GM20431 (cell line): ENCODE results near the gene SLC9A5.

Experiments used
- in situ Hi-C: fragments of 300-500 bp; cut with MseI, MboI; formaldehyde crosslinking; loops from one replicate; pipeline ENCODE4 v1.15.0; 2020; ENCODE audit warnings: low sequenced_read_pairs; ENCODE audit not compliant: unreplicated experiment

Gene SLC9A5

GRCh38 chr16:67248401-67249177 lies at the start of gene SLC9A5:
TSS of gene SLC9A5 (plus strand) at chr16:67248979. CDS start at chr16:67249015, 36 bp downstream.
- in situ Hi-C loops: no loop called here

GRCh38 chr16:67199011-67199807 lies 49.6 kb upstream of the SLC9A5 start, which contains the start of gene ELMO3:
TSS of gene ELMO3 (plus strand) at chr16:67199131. CDS start at chr16:67199327, 196 bp downstream.
- in situ Hi-C loops: no loop called here

GRCh38 chr16:67199808-67200198 lies 49.0 kb upstream of the SLC9A5 start:
- in situ Hi-C loops: no loop called here

GRCh38 chr16:67200491-67200890 lies 48.3 kb upstream of the SLC9A5 start:
- in situ Hi-C loops: no loop called here

- in situ Hi-C loops: no loop called here
These were observed 47.1 kb upstream of the SLC9A5 start for GRCh38 chr16:67201411-67202345.

- in situ Hi-C loops: no loop called here
These were observed 46.4 kb upstream of the SLC9A5 start for GRCh38 chr16:67202426-67202825.

- in situ Hi-C loops: no loop called here
These were observed 45.8 kb upstream of the SLC9A5 start for GRCh38 chr16:67202956-67203493.

- in situ Hi-C loops: no loop called here
These were observed 44.7 kb upstream of the SLC9A5 start for GRCh38 chr16:67204076-67204475.

- in situ Hi-C loops: no loop called here
These were observed 42.5 kb upstream of the SLC9A5 start for GRCh38 chr16:67206129-67206837.

GRCh38 chr16:67206838-67207248 lies 41.9 kb upstream of the SLC9A5 start:
- in situ Hi-C loops: no loop called here

- in situ Hi-C loops: no loop called here
These were observed 41.3 kb upstream of the SLC9A5 start for GRCh38 chr16:67207249-67208091.

- in situ Hi-C loops: no loop called here
These were observed 40.5 kb upstream of the SLC9A5 start for GRCh38 chr16:67208154-67208896.

- in situ Hi-C loops: no loop called here
These were observed 39.2 kb upstream of the SLC9A5 start for GRCh38 chr16:67209565-67209964.

- in situ Hi-C loops: no loop called here
These were observed 38.5 kb upstream of the SLC9A5 start for GRCh38 chr16:67210069-67210937.

- in situ Hi-C loops: no loop called here
These were observed 37.1 kb upstream of the SLC9A5 start for GRCh38 chr16:67211674-67212073.

- in situ Hi-C loops: no loop called here
These were observed 36.0 kb upstream of the SLC9A5 start for GRCh38 chr16:67212766-67213165.
